HepG2 (cell line): Measurements from ENCODE around the gene C20orf204. TPM values are rescaled to one million over a fixed set of nuclear protein-coding genes. Genes with fewer than 3 reads are reported as not detected.

Experiments used
- ATAC-seq: fragments of 200-7000 bp; cut with Tn5 transposase; 3 replicates; pipeline ENCODE4 v1.9.1; 2020; ENCODE audit warnings: mild to moderate bottlenecking, moderate library complexity
- BruUV-seq: library from RNA; stranded (reverse); fragments of 400-500 nt; replicated peaks from 2 replicates; lab custom pipeline; 2021; lab: Mats Ljungman, UMichigan
- CTCF ChIA-PET: fragments of 300-600 bp; formaldehyde crosslinking; extraction: SDS; loops from one replicate; lab custom pipeline; 2021; ENCODE audit warnings: low total read pairs, inconsistent platforms, low intra/inter-chr PET ratio; lab: Yijun Ruan, JAX
- POLR2A ChIA-PET: fragments of 350-600 bp; sonication (Branson Sonifier 250); formaldehyde crosslinking; loops from one replicate; lab custom pipeline; 2020; ENCODE audit warnings: antibody characterized with exemption, inconsistent platforms; lab: Yijun Ruan, JAX
- DNase-seq: peaks from one replicate; pipeline ENCODE4 v3.0.0-alpha.2; 2015; ENCODE audit warnings: low spot score
- FAIRE-seq: peaks from 3 replicates; lab custom pipeline; 2011; peaks lifted over from hg19 to GRCh38; lab: Jason Lieb, UNC
- H2AFZ ChIP-seq: one replicate; pipeline ENCODE4 v1.6.1; 2011; ENCODE audit warnings: low read length, inconsistent platforms
- H3K27ac ChIP-seq: fragments of 300-600 bp; 3 replicates; pipeline ENCODE4 v1.8.0; 2011; ENCODE audit warnings: mixed run types, mild to moderate bottlenecking, mixed read lengths, low read length, inconsistent platforms; ENCODE audit not compliant: insufficient read depth; ENCODE audit errors: extremely low read length
- H3K27me3 ChIP-seq, 2 experiments: fragments of 200-600 bp in 1 of 2; 2 replicates in 1 of 2; 3 replicates in 1 of 2; pipeline versions ENCODE4 v1.6.0 to v1.8.0; 2011; ENCODE audit warnings: low read length in 2 of 2, mild to moderate bottlenecking in 2 of 2, moderate library complexity in 2 of 2, inconsistent platforms in 1 of 2; ENCODE audit not compliant: insufficient read depth in 2 of 2, control insufficient read depth in 1 of 2
- H3K36me3 ChIP-seq, 2 experiments: fragments of 200-600 bp in 1 of 2; replicated peaks in 1 of 2; 2 replicates in 1 of 2; 3 replicates in 1 of 2; pipeline versions ENCODE4 v1.5.1 to v1.8.0; 2011; ENCODE audit warnings: low read length in 2 of 2, inconsistent platforms in 1 of 2; ENCODE audit not compliant: insufficient read depth in 2 of 2, control insufficient read depth in 1 of 2
- H3K4me1 ChIP-seq: 2 replicates; pipeline ENCODE4 v1.5.1; 2012; ENCODE audit warnings: low read length, inconsistent platforms; ENCODE audit not compliant: insufficient read depth
- H3K4me2 ChIP-seq: 2 replicates; pipeline ENCODE4 v1.6.0; 2011; ENCODE audit warnings: low read depth, low read length, inconsistent platforms
- H3K4me3 ChIP-seq, 3 experiments: fragments of 200-600 bp in 1 of 3; sonication (generic), shearing (Covaris generic) in 1 of 3; replicated peaks in 1 of 3; 2 replicates each; pipeline ENCODE4 v1.5.1; 2011 to 2016; ENCODE audit warnings: low read length in 3 of 3, inconsistent platforms in 2 of 3, low read depth in 2 of 3, mild to moderate bottlenecking in 2 of 3, control low read depth in 1 of 3, mixed read lengths in 1 of 3; ENCODE audit not compliant: insufficient read depth in 1 of 3
- H3K79me2 ChIP-seq: one replicate; pipeline ENCODE4 v1.6.1; 2011; ENCODE audit warnings: low read length, inconsistent platforms; ENCODE audit not compliant: insufficient read depth
- H3K9ac ChIP-seq: 2 replicates; pipeline ENCODE4 v1.6.0; 2011; ENCODE audit warnings: mild to moderate bottlenecking, low read depth, low read length, inconsistent platforms; ENCODE audit not compliant: insufficient read depth
- H3K9me3 ChIP-seq: 2 replicates; pipeline ENCODE4 v1.5.1; 2012; ENCODE audit warnings: mild to moderate bottlenecking, low read length
- H4K20me1 ChIP-seq: 2 replicates; pipeline ENCODE4 v1.6.0; 2011; ENCODE audit warnings: inconsistent platforms, mild to moderate bottlenecking, low read length, moderate library complexity; ENCODE audit not compliant: insufficient read depth
- AGO2 ChIP-seq: fragments of 200-400 bp; formaldehyde crosslinking; optimal IDR thresholded peaks from 2 replicates; pipeline ENCODE3; 2017; ENCODE audit warnings: mild to moderate bottlenecking, low read depth, low read length, moderate library complexity
- ELF1 ChIP-seq: sonication (generic); formaldehyde crosslinking; IDR thresholded peaks from 2 replicates; pipeline ENCODE4 v1.4.0; 2020; ENCODE audit warnings: missing genetic modification reagents
- GATA4 ChIP-seq: sonication (generic); IDR thresholded peaks from 2 replicates; pipeline ENCODE4 v1.6.1; 2016; ENCODE audit warnings: antibody characterized with exemption, low read depth, borderline replicate concordance
- HNF1A ChIP-seq, 2 experiments: sonication (generic) in 1 of 2; formaldehyde crosslinking in 1 of 2; IDR thresholded peaks; 2 replicates each; pipeline versions ENCODE4 v1.4.0 to v1.6.1; 2016 to 2020; ENCODE audit warnings: borderline replicate concordance in 1 of 2, low read depth in 1 of 2, mild to moderate bottlenecking in 1 of 2, missing genetic modification reagents in 1 of 2
- MXI1 ChIP-seq: IDR thresholded peaks from 3 replicates; pipeline ENCODE4 v1.6.1; 2012; ENCODE audit warnings: low read depth, low read length, inconsistent platforms, borderline replicate concordance
- NCOR1 ChIP-seq: fragments of 200-600 bp; sonication (generic); IDR thresholded peaks from 2 replicates; pipeline ENCODE4 v1.7.0; 2017; ENCODE audit warnings: antibody characterized with exemption, low read length, borderline replicate concordance
- NFIB ChIP-seq: sonication (generic); formaldehyde crosslinking; IDR thresholded peaks from 2 replicates; pipeline ENCODE4 v1.9.0; 2021; ENCODE audit warnings: missing genetic modification reagents, mild to moderate bottlenecking, borderline replicate concordance
- RBFOX2 ChIP-seq: fragments of 200-400 bp; formaldehyde crosslinking; IDR thresholded peaks from 2 replicates; pipeline ENCODE4 v1.6.1; 2017; ENCODE audit warnings: low read depth, mild to moderate bottlenecking, low read length
- SALL1 ChIP-seq: sonication (generic); formaldehyde crosslinking; IDR thresholded peaks from 2 replicates; pipeline ENCODE4 v1.8.0; 2022; ENCODE audit warnings: mild to moderate bottlenecking, missing genetic modification reagents
- SRY ChIP-seq: sonication (generic); formaldehyde crosslinking; IDR thresholded peaks from 2 replicates; pipeline ENCODE4 v1.8.0; 2022; ENCODE audit warnings: mild to moderate bottlenecking, missing genetic modification reagents
- TCF12 ChIP-seq, 2 experiments: fragments of 450-650 bp in 1 of 2; sonication (generic) in 1 of 2; formaldehyde crosslinking in 1 of 2; IDR thresholded peaks; 2 replicates each; pipeline versions ENCODE4 v1.6.1 to v1.8.0; 2017 to 2022; ENCODE audit warnings: antibody characterized with exemption in 1 of 2, mild to moderate bottlenecking in 1 of 2, missing genetic modification reagents in 1 of 2, moderate library complexity in 1 of 2
- UBTF ChIP-seq: sonication (generic); formaldehyde crosslinking; IDR thresholded peaks from 2 replicates; pipeline ENCODE4 v1.4.0; 2020; ENCODE audit warnings: mild to moderate bottlenecking, missing genetic modification reagents
- ZNF274 ChIP-seq: sonication (generic); formaldehyde crosslinking; IDR thresholded peaks from 2 replicates; pipeline ENCODE4 v1.5.1; 2020; ENCODE audit warnings: mild to moderate bottlenecking, missing genetic modification reagents
- ZNF296 ChIP-seq: sonication (generic); formaldehyde crosslinking; conservative IDR thresholded peaks from 2 replicates; pipeline ENCODE4 v1.5.0; 2020; ENCODE audit warnings: mild to moderate bottlenecking, missing genetic modification reagents
- ZNF446 ChIP-seq: sonication (generic); formaldehyde crosslinking; IDR thresholded peaks from 2 replicates; pipeline ENCODE4 v1.5.0; 2020; ENCODE audit warnings: mild to moderate bottlenecking, missing genetic modification reagents
- ZNF589 ChIP-seq: sonication (generic); formaldehyde crosslinking; conservative IDR thresholded peaks from 2 replicates; pipeline ENCODE4 v1.8.0; 2022; ENCODE audit warnings: mild to moderate bottlenecking, moderate library complexity, missing genetic modification reagents
- ZNF768 ChIP-seq: sonication (generic); formaldehyde crosslinking; IDR thresholded peaks from 2 replicates; pipeline ENCODE4 v1.4.0; 2020; ENCODE audit warnings: missing genetic modification reagents
- ZNF792 ChIP-seq: IDR thresholded peaks from 2 replicates; pipeline ENCODE4 v1.6.1; 2016
- WGBS: methylation state at CpG from one replicate; pipeline ENCODE4 v1.1.6; 2017; ENCODE audit warnings: low lambda C conversion rate; 5-methylcytosine and 5-hydroxymethylcytosine counted together
- in situ Hi-C: cut with HindIII; loops from 2 replicates; pipeline ENCODE4 v1.10.0; 2017; ENCODE audit warnings: low pct_unique_long_range_greater_than_20kb; ENCODE audit not compliant: extremely low pct_ligation_motif_present
- intact Hi-C: fragments of 100-400 bp; cut with micrococcal nuclease; formaldehyde crosslinking; loops from one replicate; pipeline ENCODE4 v1.10.0; 2022; ENCODE audit not compliant: unreplicated experiment
- polyA plus RNA-seq, 8 experiments: library from polyadenylated mRNA; depleted of rRNA in 3 of 8; stranded (reverse) in 7 of 8; unstranded in 1 of 8; fragments of >200 nt; fragmentation: Illumina TruSeq in 4 of 8; extraction: Trizol in 4 of 8; gene quantifications; 2 replicates each; pipeline versions ENCODE4 v1.2.1 to v1.2.3, GENCODE V29; 2011 to 2016; ENCODE audit warnings: low read depth in 4 of 8, missing spikeins in 1 of 8, mixed read lengths in 1 of 8; ENCODE audit not compliant: insufficient read depth in 1 of 8
- total RNA-seq, 5 experiments: library from RNA; depleted of rRNA; stranded (reverse); fragments of >200 nt; fragmentation: Illumina TruSeq; extraction: Trizol; gene quantifications; 2 replicates each; pipeline ENCODE4 v1.2.3, GENCODE V29; 2016; ENCODE audit warnings: low read depth in 1 of 5

The C20orf204 gene
- total and polyA plus RNA-seq, 2 of the 13 experiments (the other 11 are each of a cell fraction or from before 2014, with no cell fraction given) = 22.1 to 80.0 TPM

GRCh38 chr20:64025826-64026412, 10.1 kb upstream of the C20orf204 start:
- H3K4me3 ChIP-seq = no peak overlapping the region
- no peak overlapping the region for H2AFZ ChIP-seq
- 99% methylated on average over 29 of the region's 29 CpGs for WGBS
- no peak overlapping the region for H3K4me2 ChIP-seq
- FAIRE-seq (no peak), DNase-seq (no peak), ATAC-seq (no peak)
- H3K9me3 ChIP-seq = no peaks in the 10 kb centered on the region
- in situ Hi-C loops = no loop called here
- peaks cover 4% of the 10 kb centered on the region for H3K79me2 ChIP-seq
- no TSS peak for BruUV-seq
- H3K36me3 ChIP-seq = peaks cover 55 to 82% of the 10 kb centered on the region in 2 experiments
- ChIA-PET POLR2A (interaction anchor here (1.0 to 5.0 kb wide), 4 partner anchors 8 to 45 kb away, joined by 3 to 81 read pairs (median 12); partner anchors contain the start of genes C20orf204 and PRPF6), CTCF (no interaction called here)
- no peak overlapping the region for H3K9ac ChIP-seq
- peaks cover 42% of the 10 kb centered on the region for H3K4me1 ChIP-seq
- intact Hi-C loops = no loop called here
- peak overlapping the region; percentile 92 for H3K27ac ChIP-seq
- H4K20me1 ChIP-seq = no peaks in the 10 kb centered on the region
- H3K27me3 ChIP-seq = no peaks in the 10 kb centered on the region
- TF ChIP-seq SALL1 (peak; percentile 2; the same call in 1 of the 2 replicates), ZNF792 (CRISPR knock-in tag) (no peak), RBFOX2 (peak; percentile 49; the same call in 1 of the 2 replicates), ELF1 (no peak), MXI1 (no peak), ZNF768 (CRISPR knock-in tag) (peak; percentile 22; the same call in 1 of the 2 replicates), UBTF (CRISPR knock-in tag) (peak; percentile 11; the same call in 1 of the 2 replicates), ZNF446 (CRISPR knock-in tag) (0 out of 2 replicates have a peak, but pooled peaks have one; percentile 39), SRY (peak; percentile 41; the same call in 1 of the 2 replicates), NFIB (CRISPR knock-in tag) (peak; percentile 93), TCF12 (IDR thresholded peaks at IDR 0.05) (no peak), TCF12 (CRISPR knock-in tag; IDR thresholded peaks at IDR 0.05) (0 out of 2 replicates have a peak, but pooled peaks have one; percentile 10), ZNF296 (CRISPR knock-in tag) (0 out of 2 replicates have a peak, but pooled peaks have one; percentile 6), ZNF274 (CRISPR knock-in tag) (0 out of 2 replicates have a peak, but pooled peaks have one; percentile 23), ZNF589 (CRISPR knock-in tag) (no peak), AGO2 (no peak), HNF1A (IDR thresholded peaks at IDR 0.05; ENCODE audit: low read depth) (no peak), HNF1A (CRISPR knock-in tag; IDR thresholded peaks at IDR 0.05; ENCODE audit: borderline replicate concordance) (no peak), GATA4 (no peak), NCOR1 (no peak)
